GM12878 (cell line): ENCODE data around the gene IFNK. TPM values are rescaled to one million over a fixed set of nuclear protein-coding genes. Genes with fewer than 3 reads are reported as not detected.
A peak's percentile ranks its signal among the peaks of the same experiment; 100 is the strongest.

Experiments used
- ATAC-seq: fragments of 200-7000 bp; cut with Tn5 transposase; 3 replicates; pipeline ENCODE4 v1.9.1; 2020; ENCODE audit warnings: mild to moderate bottlenecking, moderate library complexity
- BruUV-seq: library from RNA; stranded (reverse); fragments of 400-500 nt; replicated peaks from 2 replicates; lab custom pipeline; 2021; lab: Mats Ljungman, UMichigan
- CTCF ChIA-PET: fragments of 300-600 bp; sonication (Branson Sonifier 250); formaldehyde crosslinking; extraction: SDS; loops from one replicate; lab custom pipeline; 2021; ENCODE audit warnings: inconsistent platforms; lab: Yijun Ruan, JAX
- POLR2A ChIA-PET: fragments of 350-600 bp; formaldehyde crosslinking; extraction: SDS; loops from one replicate; lab custom pipeline; 2021; ENCODE audit warnings: inconsistent platforms; lab: Charles Lee
- RAD21 ChIA-PET: fragments of 300-600 bp; sonication (Branson Sonifier 250); formaldehyde crosslinking; loops from one replicate; lab custom pipeline; 2023; ENCODE audit warnings: antibody characterized with exemption; ENCODE audit not compliant: unreplicated experiment; lab: Charles Lee
- SMC1A ChIA-PET: fragments of 300-600 bp; sonication (Branson Sonifier 250); formaldehyde crosslinking; loops from one replicate; lab custom pipeline; 2023; ENCODE audit not compliant: unreplicated experiment, uncharacterized antibody; lab: Charles Lee
- DNase-seq: peaks from one replicate; pipeline ENCODE4 v3.0.0-alpha.2; 2011; ENCODE audit warnings: low read depth, low spot score
- FAIRE-seq: peaks from 3 replicates; lab custom pipeline; 2011; peaks lifted over from hg19 to GRCh38; lab: Jason Lieb, UNC
- H2AFZ ChIP-seq: 2 replicates; pipeline ENCODE4 v1.6.0; 2011; ENCODE audit warnings: low read depth, low read length, control low read depth; ENCODE audit not compliant: control insufficient read depth
- H3K27ac ChIP-seq: 2 replicates; pipeline ENCODE4 v1.5.1; 2011; ENCODE audit warnings: control low read depth; ENCODE audit not compliant: control insufficient read depth, insufficient read depth
- H3K27me3 ChIP-seq, 2 experiments: replicated peaks in 1 of 2; 2 replicates each; pipeline versions ENCODE4 v1.6.0 to v1.6.1; 2011; ENCODE audit warnings: low read length in 1 of 2; ENCODE audit not compliant: control insufficient read depth in 2 of 2, insufficient read depth in 2 of 2
- H3K36me3 ChIP-seq, 2 experiments: 2 replicates each; pipeline ENCODE4 v1.5.1; 2011; ENCODE audit warnings: low read length in 1 of 2; ENCODE audit not compliant: control insufficient read depth in 2 of 2, insufficient read depth in 2 of 2
- H3K4me1 ChIP-seq: 2 replicates; pipeline ENCODE4 v1.6.1; 2011; ENCODE audit warnings: mild to moderate bottlenecking, low read length, moderate library complexity, mixed read lengths; ENCODE audit not compliant: control insufficient read depth, insufficient read depth
- H3K4me2 ChIP-seq: 2 replicates; pipeline ENCODE4 v1.6.0; 2011; ENCODE audit warnings: control low read depth; ENCODE audit not compliant: control insufficient read depth, insufficient read depth
- H3K4me3 ChIP-seq: fragments of 200-600 bp; sonication (generic); 2 replicates; pipeline ENCODE4 v1.5.1; 2016
- H3K79me2 ChIP-seq: 2 replicates; pipeline ENCODE4 v1.6.0; 2011; ENCODE audit warnings: low read length; ENCODE audit not compliant: control insufficient read depth, insufficient read depth
- H3K9ac ChIP-seq: 2 replicates; pipeline ENCODE4 v1.8.0; 2011; ENCODE audit warnings: low read length, control low read depth, mixed read lengths; ENCODE audit not compliant: control insufficient read depth, insufficient read depth
- H3K9me3 ChIP-seq: replicated peaks from 3 replicates; pipeline ENCODE4 v1.5.1; 2011; ENCODE audit warnings: mild to moderate bottlenecking, low read length; ENCODE audit not compliant: control insufficient read depth, insufficient read depth
- H4K20me1 ChIP-seq: 2 replicates; pipeline ENCODE4 v1.6.0; 2011; ENCODE audit not compliant: control insufficient read depth, insufficient read depth
- CREB1 ChIP-seq: IDR thresholded peaks from 2 replicates; pipeline ENCODE4 v1.6.1; 2012; ENCODE audit warnings: low read depth, mild to moderate bottlenecking, inconsistent platforms
- CTCF ChIP-seq, 3 experiments: IDR thresholded peaks in 2 of 3; conservative IDR thresholded peaks in 1 of 3; 2 replicates each; pipeline ENCODE4 v1.5.1; 2011; ENCODE audit warnings: low read depth in 3 of 3, low read length in 3 of 3, mild to moderate bottlenecking in 3 of 3, control low read depth in 2 of 3, moderate library complexity in 2 of 3, inconsistent platforms in 1 of 3, mixed read lengths in 1 of 3; ENCODE audit not compliant: control insufficient read depth in 2 of 3, insufficient read depth in 1 of 3; ENCODE audit errors: extremely low read depth in 1 of 3
- NR2F1 ChIP-seq: fragments of 450-650 bp; conservative IDR thresholded peaks from 2 replicates; pipeline ENCODE4 v1.6.1; 2017; ENCODE audit warnings: mild to moderate bottlenecking
- PAX5 ChIP-seq: IDR thresholded peaks from 2 replicates; pipeline ENCODE4 v1.6.1; 2011; ENCODE audit warnings: low read depth, low read length, borderline replicate concordance
- SPI1 ChIP-seq: IDR thresholded peaks from 2 replicates; pipeline ENCODE4 v1.6.1; 2011; ENCODE audit warnings: low read depth, mild to moderate bottlenecking, low read length, moderate library complexity, borderline replicate concordance; ENCODE audit not compliant: insufficient read depth
- USF1 ChIP-seq: IDR thresholded peaks from 2 replicates; pipeline ENCODE4 v1.6.1; 2011; ENCODE audit warnings: borderline replicate concordance, low read depth, mild to moderate bottlenecking, moderate library complexity, mixed read lengths, low read length; ENCODE audit not compliant: insufficient read depth; ENCODE audit errors: extremely low read length
- ZNF274 ChIP-seq: IDR thresholded peaks from one replicate; pipeline ENCODE4 v1.8.0; 2011; ENCODE audit not compliant: insufficient read length, insufficient read depth
- WGBS: methylation state at CpG from one replicate; pipeline ENCODE4 v1.1.6; 2016; ENCODE audit warnings: low lambda C conversion rate; ENCODE audit not compliant: insufficient replicate concordance, insufficient coverage; ENCODE audit errors: missing lambda C conversion rate; 5-methylcytosine and 5-hydroxymethylcytosine counted together
- in situ Hi-C: fragments of 300-500 bp; cut with MboI; formaldehyde crosslinking; loops from 9 replicates; pipeline ENCODE4 v1.14.3; 2018; ENCODE audit warnings: mixed read lengths
- intact Hi-C: fragments of 100-400 bp; cut with micrococcal nuclease; formaldehyde crosslinking; loops from one replicate; pipeline ENCODE4 v1.14.2; 2022; ENCODE audit not compliant: unreplicated experiment
- polyA plus RNA-seq, 11 experiments: library from polyadenylated mRNA; depleted of rRNA in 4 of 11; unstranded in 6 of 11; stranded (reverse) in 5 of 11; fragments of >200 nt; fragmentation: Nextera tagmentation in 4 of 11; fragmentation: Illumina TruSeq in 1 of 11; extraction: Ambion mirVana in 4 of 11; extraction: Trizol in 1 of 11; gene quantifications; 1 replicate in 1 of 11; 2 replicates in 10 of 11; pipeline versions ENCODE4 v1.2.1 to v1.2.3, GENCODE V29; 2011 to 2016; ENCODE audit warnings: inconsistent platforms in 2 of 11, missing spikeins in 2 of 11, low read depth in 1 of 11
- total RNA-seq, 4 experiments: library from RNA; depleted of rRNA in 3 of 4; stranded (reverse); fragments of >200 nt in 3 of 4; fragmentation: Illumina TruSeq in 1 of 4; extraction: Trizol in 1 of 4; gene quantifications; 2 replicates each; pipeline versions ENCODE4 v1.2.1 to v1.2.3, GENCODE V29; 2013 to 2021

IFNK gene
- total and polyA plus RNA-seq, 10 of the 15 experiments (the other 5 are each of a cell fraction or from before 2014, with no cell fraction given): 0.06 TPM; not detected in 9

GRCh38 chr9:27487927-27488326 is 36.2 kb upstream of the IFNK start:
- Histone ChIP-seq H3K4me2 (no peak overlapping the region; the same call in 1 of the 2 replicates), H3K27ac (no peak overlapping the region), H3K4me3 (no peak overlapping the region), H3K9ac (no peak overlapping the region), H3K36me3 (no peaks in the 10 kb centered on the region), H2AFZ (no peak overlapping the region)
- SMC1A ChIA-PET: interaction anchor here (0.7 to 5.7 kb wide), 8 partner anchors 20 to 155 kb away, joined by 3 to 22 read pairs (median 4); partner anchors contain the start of gene MOB3B
- ATAC-seq: no peak
- TF ChIP-seq SPI1 (no peak), CREB1 (no peak), PAX5 (no peak), USF1 (no peak), ZNF274 (no peak), CTCF (IDR thresholded peaks at IDR 0.05 in 2 of 3, conservative IDR thresholded peaks at IDR 0.05 in 1 of 3; ENCODE audit: control insufficient read depth in 2 of 3, extremely low read depth in 1 of 3, insufficient read depth in 1 of 3, low read depth in 3 of 3, low read length in 3 of 3) (0 out of 6 replicates have a peak, but pooled peaks of 1 of the 3 experiments have one; percentile 6), NR2F1 (no peak)
- TF ChIP-seq, all 136 proteins: peak for 1
- Histone ChIP-seq H3K27me3 (no peaks in the 10 kb centered on the region), H4K20me1 (no peaks in the 10 kb centered on the region), H3K79me2 (no peaks in the 10 kb centered on the region), H3K9me3 (no peaks in the 10 kb centered on the region; the same call in 2 of the 3 replicates), H3K4me1 (peaks cover 41% of the 10 kb centered on the region)
- ChIA-PET POLR2A (interaction anchor here (0.6 kb wide), 1 partner anchor 107 kb away, joined by 5 read pairs; no protein-coding TSS in a partner anchor), RAD21 (interaction anchor here (0.8 to 1.6 kb wide), 2 partner anchors 37 to 134 kb away, joined by 3 read pairs; no protein-coding TSS in a partner anchor), CTCF (interaction anchor here (0.6 to 1.1 kb wide), 4 partner anchors 13 to 208 kb away, joined by 3 read pairs; no protein-coding TSS in a partner anchor)
- no peak for FAIRE-seq
- in situ Hi-C loops (no loop called here), intact Hi-C loops (loop anchor here (2.0 kb wide), 1 partner anchor 109 kb away; no protein-coding TSS in a partner anchor)
- DNase-seq: no peak
- WGBS: 100% methylated on average over 1 of the region's 1 CpG
- BruUV-seq: no TSS peak
